ENCODE data around the gene TLE6.

- TF ChIP-seq EZH2 (IDR thresholded peaks at IDR 0.05; ENCODE audit: low read depth) (no peak), CTCF (conservative IDR thresholded peaks at IDR 0.05) (no peak)
Observed at GRCh38 chr19:3006075-3006767, 28.9 kb downstream of the TLE6 start.

Measured in PC-9 (cell line).